Smooth muscle cell (in vitro differentiated cells): ENCODE results near the gene MARCHF3. TPM values are rescaled to one million over a fixed set of nuclear protein-coding genes. Genes with fewer than 3 reads are reported as not detected.

ENCODE experiments used
- DNase-seq: peaks from one replicate; lab custom pipeline; 2025; ENCODE audit not compliant: unreplicated experiment; lab: John Stamatoyannopoulos, UW
- H2AFZ ChIP-seq: fragments of 200-600 bp; sonication (generic); 2 replicates; pipeline ENCODE4 v1.6.0; 2016; ENCODE audit warnings: antibody characterized with exemption, low read depth, mild to moderate bottlenecking
- H3F3A ChIP-seq: fragments of 200-600 bp; sonication (generic); 2 replicates; pipeline ENCODE4 v1.6.0; 2017; ENCODE audit warnings: antibody characterized with exemption, low read depth
- H3K27ac ChIP-seq: fragments of 200-600 bp; sonication (generic); 2 replicates; pipeline ENCODE4 v1.5.1; 2016; ENCODE audit warnings: low read depth, mild to moderate bottlenecking
- H3K27me3 ChIP-seq: fragments of 200-600 bp; sonication (generic); 2 replicates; pipeline ENCODE4 v1.6.1; 2016; ENCODE audit warnings: low read depth, mild to moderate bottlenecking
- H3K36me3 ChIP-seq: fragments of 200-600 bp; sonication (generic); 2 replicates; pipeline ENCODE4 v1.5.1; 2016; ENCODE audit warnings: low read depth
- H3K4me1 ChIP-seq: fragments of 200-600 bp; sonication (generic); 2 replicates; pipeline ENCODE4 v1.5.1; 2016; ENCODE audit warnings: low read depth
- H3K4me2 ChIP-seq: fragments of 200-600 bp; sonication (generic); 2 replicates; pipeline ENCODE4 v1.6.0; 2016; ENCODE audit warnings: mild to moderate bottlenecking
- H3K4me3 ChIP-seq: fragments of 200-600 bp; sonication (generic); 2 replicates; pipeline ENCODE4 v1.5.1; 2016; ENCODE audit warnings: mild to moderate bottlenecking
- H3K79me2 ChIP-seq: fragments of 200-600 bp; sonication (generic); 2 replicates; pipeline ENCODE4 v1.6.0; 2016; ENCODE audit warnings: low read depth, mild to moderate bottlenecking
- H3K9ac ChIP-seq: fragments of 200-600 bp; sonication (generic); 2 replicates; pipeline ENCODE4 v1.6.0; 2016; ENCODE audit warnings: low read depth
- H3K9me3 ChIP-seq: fragments of 200-600 bp; sonication (generic); replicated peaks from 2 replicates; pipeline ENCODE4 v1.5.1; 2016; ENCODE audit warnings: low read depth
- H4K20me1 ChIP-seq: fragments of 200-600 bp; sonication (generic); 2 replicates; pipeline ENCODE4 v1.6.0; 2016; ENCODE audit warnings: low read depth
- CTCF ChIP-seq: fragments of 200-600 bp; sonication (generic); IDR thresholded peaks from 2 replicates; pipeline ENCODE4 v1.5.1; 2017; ENCODE audit warnings: borderline replicate concordance, mild to moderate bottlenecking, antibody characterized with exemption; ENCODE audit not compliant: insufficient read depth, poor library complexity, severe bottlenecking
- whole genome bisulfite sequencing: methylation state at CpG from one replicate; pipeline ENCODE4 v1.1.7; 2016; ENCODE audit warnings: low lambda C conversion rate; 5-methylcytosine and 5-hydroxymethylcytosine counted together
- polyA plus RNA-seq: library from polyadenylated mRNA; unstranded; fragments of >200 nt; fragmentation: Nextera tagmentation; extraction: Ambion mirVana; gene quantifications from 2 replicates; pipeline ENCODE4 v1.2.1, GENCODE V29; 2016
- total RNA-seq: library from RNA; depleted of rRNA; stranded (reverse); fragments of >200 nt; gene quantifications from 2 replicates; pipeline ENCODE4 v1.2.3, GENCODE V29; 2014

Gene MARCHF3
- total and polyA plus RNA-seq, 2 experiments from 2014 or later = 17.8 to 30.8 TPM

GRCh38 chr5:126978258-126978657 is 52.1 kb downstream of the MARCHF3 start:
- H3K9me3 ChIP-seq = no peaks in the 10 kb centered on the region
- H3K4me3 ChIP-seq = no peak overlapping the region
- 87% methylated on average over 4 of the region's 4 CpGs for WGBS
- H3K9ac ChIP-seq = no peak overlapping the region
- no peak overlapping the region for H3K4me2 ChIP-seq
- H3K4me1 ChIP-seq = peaks cover 10% of the 10 kb centered on the region
- TF ChIP-seq CTCF = no peak
- no peaks in the 10 kb centered on the region for H4K20me1 ChIP-seq
- H3F3A ChIP-seq = no peaks in the 10 kb centered on the region
- DNase-seq = no peak
- H2AFZ ChIP-seq = no peak overlapping the region
- no peaks in the 10 kb centered on the region for H3K27me3 ChIP-seq
- H3K36me3 ChIP-seq = no peaks in the 10 kb centered on the region
- no peak overlapping the region for H3K27ac ChIP-seq
- H3K79me2 ChIP-seq = no peaks in the 10 kb centered on the region

- H3K4me3 ChIP-seq = no peak overlapping the region
These were observed 53.7 kb downstream of the MARCHF3 start for GRCh38 chr5:126976520-126977172.

GRCh38 chr5:126975796-126976195 is 54.6 kb downstream of the MARCHF3 start:
- Histone ChIP-seq H3K9me3 (no peaks in the 10 kb centered on the region), H3K27ac (no peak overlapping the region), H3K4me3 (no peak overlapping the region), H3K27me3 (no peaks in the 10 kb centered on the region), H3K4me2 (no peak overlapping the region), H3K79me2 (no peaks in the 10 kb centered on the region), H4K20me1 (no peaks in the 10 kb centered on the region), H3K9ac (no peak overlapping the region), H2AFZ (no peak overlapping the region), H3K4me1 (peaks cover 20% of the 10 kb centered on the region), H3F3A (no peaks in the 10 kb centered on the region), H3K36me3 (no peaks in the 10 kb centered on the region)
- TF ChIP-seq CTCF = no peak
- no peak for DNase-seq

More at GRCh38 chr5:126976520-126977172, 53.7 kb downstream of the MARCHF3 start:
- Histone ChIP-seq H3K27me3 (no peaks in the 10 kb centered on the region), H2AFZ (no peak overlapping the region), H3K4me2 (no peak overlapping the region), H3K4me1 (peaks cover 17% of the 10 kb centered on the region), H3K27ac (no peak overlapping the region), H3K36me3 (no peaks in the 10 kb centered on the region), H3K79me2 (no peaks in the 10 kb centered on the region), H3F3A (no peaks in the 10 kb centered on the region), H3K9me3 (no peaks in the 10 kb centered on the region), H4K20me1 (no peaks in the 10 kb centered on the region), H3K9ac (no peak overlapping the region)
- no peak for TF ChIP-seq CTCF
- 95% methylated on average over 6 of the region's 6 CpGs for WGBS
- no peak for DNase-seq

GRCh38 chr5:126973193-126973592 is 57.2 kb downstream of the MARCHF3 start:
- DNase-seq = no peak
- Histone ChIP-seq H3K4me2 (no peak overlapping the region), H4K20me1 (no peaks in the 10 kb centered on the region), H3F3A (no peaks in the 10 kb centered on the region), H3K4me3 (no peak overlapping the region), H3K27me3 (no peaks in the 10 kb centered on the region), H3K79me2 (no peaks in the 10 kb centered on the region), H3K9me3 (no peaks in the 10 kb centered on the region), H3K9ac (no peak overlapping the region), H3K36me3 (no peaks in the 10 kb centered on the region), H3K27ac (no peak overlapping the region), H3K4me1 (peaks cover 20% of the 10 kb centered on the region), H2AFZ (no peak overlapping the region)
- no peak for TF ChIP-seq CTCF
- 89% methylated on average over 6 of the region's 6 CpGs for WGBS
